ENCODE data around the gene JTB.

DNA sequence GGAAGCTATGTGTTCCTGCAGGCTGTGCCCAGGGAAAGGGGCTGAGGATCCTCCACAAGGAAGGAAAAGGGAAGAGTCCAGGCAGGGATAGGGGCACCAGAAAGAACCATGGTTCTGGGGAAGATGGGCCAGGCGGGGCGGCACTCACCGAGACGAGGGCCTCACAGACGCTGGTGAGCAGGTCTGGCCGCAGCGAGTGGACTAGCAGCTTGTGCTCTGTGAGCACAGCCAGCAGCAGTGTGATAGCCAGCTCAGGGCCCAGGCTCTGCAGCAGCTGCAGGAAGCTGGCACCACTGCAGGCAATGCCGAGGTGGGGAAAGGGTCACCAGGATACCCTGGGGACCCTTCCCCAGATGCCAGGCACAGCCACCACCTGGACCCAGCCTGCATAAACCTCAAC, 36.7 kb downstream of the JTB start:
- TF ChIP-seq CTCF (conservative IDR thresholded peaks at IDR 0.05; ENCODE audit: low read depth, low read length) (no peak), EZH2 (IDR thresholded peaks at IDR 0.05; ENCODE audit: borderline replicate concordance, low read depth, low read length, poor library complexity, severe bottlenecking) (no peak)

Measured in A673 (cell line).